ENCODE measurements around the gene DRD3.

The DRD3 gene

GRCh38 chr3:114119776-114120175 lies 59.1 kb downstream of the DRD3 start:
- no peaks in the 10 kb centered on the region for H3K4me1 Mint-ChIP-seq
- no peak for ATAC-seq
- H3K27me3 Mint-ChIP-seq, result no peaks in the 10 kb centered on the region
- no peak overlapping the region for H3K27ac Mint-ChIP-seq
- no peak for DNase-seq
- no peaks in the 10 kb centered on the region for H3K36me3 Mint-ChIP-seq (ENCODE audit: low read depth)
- H3K9me3 Mint-ChIP-seq, result no peaks in the 10 kb centered on the region
- no peak overlapping the region for H3K4me3 Mint-ChIP-seq

DNA sequence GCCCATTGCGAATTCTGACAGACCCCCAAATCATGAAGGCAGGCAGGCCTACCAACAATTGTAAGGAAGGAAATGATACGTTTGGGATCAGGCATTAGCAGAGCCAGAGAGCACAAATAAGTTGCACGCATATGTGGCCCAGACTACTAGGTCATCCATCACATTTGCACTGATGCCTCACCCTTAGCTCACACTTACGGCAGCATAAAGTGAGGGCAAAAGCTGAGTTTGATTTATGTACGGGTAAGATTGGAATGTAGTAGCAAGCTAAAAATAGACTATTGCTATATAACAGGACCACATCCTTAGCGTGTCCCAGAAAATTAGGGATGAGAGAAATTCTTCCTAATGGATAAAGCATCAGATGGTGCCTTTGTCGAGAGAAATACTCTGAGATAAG lies 63.7 kb downstream of the DRD3 start:
- ATAC-seq (no peak), DNase-seq (no peak)
- Mint-ChIP-seq H3K9me3 (no peaks in the 10 kb centered on the region), H3K4me1 (no peaks in the 10 kb centered on the region), H3K36me3 (ENCODE audit: low read depth) (no peaks in the 10 kb centered on the region), H3K27me3 (peaks cover 6% of the 10 kb centered on the region), H3K4me3 (no peak overlapping the region), H3K27ac (no peak overlapping the region)

GRCh38 chr3:114114719-114115118 lies 64.1 kb downstream of the DRD3 start:
- no peak overlapping the region for H3K27ac Mint-ChIP-seq
- DNase-seq (no peak), ATAC-seq (no peak)
- H3K4me1 Mint-ChIP-seq, result no peaks in the 10 kb centered on the region
- no peak overlapping the region for H3K4me3 Mint-ChIP-seq
- no peaks in the 10 kb centered on the region for H3K36me3 Mint-ChIP-seq (ENCODE audit: low read depth)
- H3K27me3 Mint-ChIP-seq, result peaks cover 9% of the 10 kb centered on the region
- H3K9me3 Mint-ChIP-seq, result no peaks in the 10 kb centered on the region

GRCh38 chr3:114112696-114113095 lies 66.2 kb downstream of the DRD3 start:
- DNase-seq (no peak), ATAC-seq (no peak)
- no peaks in the 10 kb centered on the region for H3K36me3 Mint-ChIP-seq (ENCODE audit: low read depth)
- H3K4me3 Mint-ChIP-seq, result no peak overlapping the region
- H3K9me3 Mint-ChIP-seq, result no peaks in the 10 kb centered on the region
- no peak overlapping the region for H3K27ac Mint-ChIP-seq
- H3K4me1 Mint-ChIP-seq, result no peaks in the 10 kb centered on the region
- peaks cover 12% of the 10 kb centered on the region for H3K27me3 Mint-ChIP-seq

DNA sequence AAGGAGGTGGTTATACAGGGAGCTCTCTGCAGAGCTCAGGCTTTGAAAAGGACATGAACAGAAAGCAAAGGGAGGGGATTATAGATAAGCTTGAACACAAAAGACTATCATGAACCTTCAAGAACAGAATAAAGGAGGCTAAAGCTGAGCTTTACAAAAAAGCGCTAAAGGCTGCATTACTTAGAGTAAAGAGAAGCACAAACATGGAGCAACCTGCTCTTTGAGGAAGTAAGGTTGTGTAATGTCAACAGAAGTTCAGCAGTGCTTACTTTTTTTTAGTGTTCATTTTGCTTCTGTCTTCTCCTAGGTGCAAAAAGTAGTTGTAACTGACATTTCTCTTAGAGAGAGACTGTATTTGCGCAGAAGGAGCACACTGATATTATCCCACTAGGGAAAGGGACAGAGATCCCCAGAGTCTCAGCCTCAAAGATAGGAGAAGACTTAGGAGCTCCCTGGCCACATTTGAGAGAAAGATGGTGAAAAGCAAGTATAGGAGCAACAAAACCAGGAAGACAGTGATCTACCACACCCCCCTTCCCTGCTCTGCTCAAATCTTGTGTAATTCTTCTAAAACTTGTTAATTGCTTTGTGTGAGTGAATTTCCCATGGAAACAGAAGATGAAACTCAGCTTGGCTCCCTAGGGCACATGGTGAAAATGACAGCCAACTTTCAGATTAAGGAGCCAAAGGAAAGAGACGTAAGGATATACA lies 67.6 kb downstream of the DRD3 start:
- DNase-seq (no peak), ATAC-seq (no peak)
- Mint-ChIP-seq H3K27me3 (peaks cover 12% of the 10 kb centered on the region), H3K4me1 (no peaks in the 10 kb centered on the region), H3K9me3 (no peaks in the 10 kb centered on the region), H3K4me3 (no peak overlapping the region), H3K36me3 (ENCODE audit: low read depth) (no peaks in the 10 kb centered on the region), H3K27ac (no peak overlapping the region)

DNA sequence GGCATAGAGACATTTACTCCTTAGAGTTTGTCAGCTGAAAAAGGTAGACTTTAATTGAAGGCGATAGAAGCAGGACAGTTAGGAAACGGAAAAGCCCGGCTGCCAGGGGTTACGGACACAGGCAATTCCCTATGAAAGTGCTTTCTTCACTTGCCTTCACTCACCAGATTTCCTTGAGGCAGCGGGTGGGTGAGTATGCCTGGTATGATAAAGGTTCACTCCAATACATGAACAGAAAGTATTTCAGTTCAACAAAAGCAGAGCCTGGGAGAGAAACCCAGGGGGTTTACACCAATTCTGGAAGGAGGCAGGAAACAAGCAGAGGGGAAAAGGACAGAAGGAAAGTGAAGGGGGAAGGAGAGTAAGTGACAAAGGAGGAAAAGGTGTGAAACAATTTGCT lies 68.4 kb downstream of the DRD3 start:
- no peaks in the 10 kb centered on the region for H3K4me1 Mint-ChIP-seq
- H3K27ac Mint-ChIP-seq, result no peak overlapping the region
- H3K4me3 Mint-ChIP-seq, result no peak overlapping the region
- no peak for DNase-seq
- H3K27me3 Mint-ChIP-seq, result peaks cover 12% of the 10 kb centered on the region
- H3K9me3 Mint-ChIP-seq, result no peaks in the 10 kb centered on the region
- no peaks in the 10 kb centered on the region for H3K36me3 Mint-ChIP-seq (ENCODE audit: low read depth)
- ATAC-seq, result no peak

GRCh38 chr3:114108137-114108536 lies 70.7 kb downstream of the DRD3 start:
- no peaks in the 10 kb centered on the region for H3K36me3 Mint-ChIP-seq (ENCODE audit: low read depth)
- H3K4me1 Mint-ChIP-seq, result no peaks in the 10 kb centered on the region
- ATAC-seq (no peak), DNase-seq (no peak)
- H3K27me3 Mint-ChIP-seq, result peaks cover 12% of the 10 kb centered on the region
- H3K9me3 Mint-ChIP-seq, result no peaks in the 10 kb centered on the region
- H3K27ac Mint-ChIP-seq, result no peak overlapping the region
- no peak overlapping the region for H3K4me3 Mint-ChIP-seq

DNA sequence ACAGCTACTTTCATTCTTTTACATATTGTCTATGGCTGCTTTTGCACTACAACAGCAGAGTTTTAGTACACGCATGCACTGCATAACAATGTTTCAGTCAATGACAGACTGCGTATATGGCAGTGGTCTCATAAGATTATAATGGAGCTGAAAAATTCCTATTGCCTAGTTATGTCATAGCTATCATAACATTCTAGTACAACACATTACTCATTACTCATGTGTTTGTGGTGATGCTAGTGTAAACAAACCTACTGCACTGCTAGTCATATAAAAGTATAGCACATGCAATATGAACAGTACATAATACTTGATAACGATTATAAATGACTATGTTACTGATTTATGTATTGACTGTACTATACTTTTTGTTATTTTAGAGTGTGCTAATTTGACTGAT lies 74.4 kb downstream of the DRD3 start:
- H3K4me1 Mint-ChIP-seq, result no peaks in the 10 kb centered on the region
- no peak overlapping the region for H3K27ac Mint-ChIP-seq
- no peaks in the 10 kb centered on the region for H3K9me3 Mint-ChIP-seq
- H3K27me3 Mint-ChIP-seq, result no peaks in the 10 kb centered on the region
- H3K4me3 Mint-ChIP-seq, result no peak overlapping the region
- ATAC-seq, result no peak
- DNase-seq, result no peak
- H3K36me3 Mint-ChIP-seq (ENCODE audit: low read depth), result no peaks in the 10 kb centered on the region

DNA sequence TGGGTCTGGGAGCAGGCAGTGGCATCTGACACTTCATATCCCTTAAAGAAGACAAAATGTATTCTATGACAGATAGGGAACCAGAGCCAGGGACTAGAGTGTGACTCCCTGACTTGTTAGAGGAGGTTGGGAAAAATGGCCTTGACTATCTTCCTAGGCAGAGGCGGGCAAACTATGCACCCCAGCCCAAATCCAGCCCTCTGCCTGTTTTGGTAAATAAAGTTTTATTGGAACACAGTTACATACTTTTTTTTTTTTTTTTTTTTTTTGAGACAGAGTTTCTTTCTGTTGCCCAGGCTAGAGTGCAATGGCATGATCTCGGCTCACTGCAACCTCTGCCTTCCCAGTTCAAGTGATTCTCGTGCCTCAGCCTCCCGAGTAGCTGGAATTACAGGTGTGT lies 75.0 kb downstream of the DRD3 start:
- no peak for ATAC-seq
- H3K27me3 Mint-ChIP-seq, result no peaks in the 10 kb centered on the region
- H3K27ac Mint-ChIP-seq, result no peak overlapping the region
- no peaks in the 10 kb centered on the region for H3K4me1 Mint-ChIP-seq
- H3K36me3 Mint-ChIP-seq (ENCODE audit: low read depth), result no peaks in the 10 kb centered on the region
- DNase-seq, result no peak
- H3K9me3 Mint-ChIP-seq, result no peaks in the 10 kb centered on the region
- H3K4me3 Mint-ChIP-seq, result no peak overlapping the region

DNA sequence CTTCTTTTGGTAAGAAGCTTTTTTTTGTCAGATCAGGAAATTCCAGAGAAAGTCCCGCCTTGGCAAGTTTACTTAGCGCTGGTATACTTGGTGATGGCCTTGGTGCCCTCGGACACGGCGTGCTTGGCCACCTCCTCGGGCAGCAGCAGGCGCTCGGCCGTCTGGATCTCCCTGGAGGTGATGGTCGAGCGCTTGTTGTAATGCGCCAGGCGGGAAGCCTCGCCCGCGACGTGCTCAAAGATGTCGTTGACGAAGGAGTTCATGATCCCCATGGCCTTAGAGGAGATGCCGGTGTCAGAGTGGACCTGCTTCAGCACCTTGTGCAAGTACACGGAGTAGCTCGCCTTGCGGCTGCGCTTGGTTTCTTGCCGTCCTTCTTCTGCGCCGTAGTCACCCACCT lies 75.7 kb downstream of the DRD3 start:
- Mint-ChIP-seq H3K27ac (no peak overlapping the region), H3K27me3 (no peaks in the 10 kb centered on the region)

GRCh38 chr3:114101101-114101500 lies 77.8 kb downstream of the DRD3 start:
- DNase-seq (no peak), ATAC-seq (no peak)
- Mint-ChIP-seq H3K4me3 (no peak overlapping the region), H3K27ac (no peak overlapping the region), H3K27me3 (no peaks in the 10 kb centered on the region), H3K9me3 (no peaks in the 10 kb centered on the region), H3K4me1 (no peaks in the 10 kb centered on the region), H3K36me3 (ENCODE audit: low read depth) (no peaks in the 10 kb centered on the region)

More for the DNA sequence above, 75.7 kb downstream of the DRD3 start:
- H3K4me1 Mint-ChIP-seq, result no peaks in the 10 kb centered on the region
- DNase-seq (no peak), ATAC-seq (no peak)
- no peaks in the 10 kb centered on the region for H3K9me3 Mint-ChIP-seq
- H3K36me3 Mint-ChIP-seq (ENCODE audit: low read depth), result no peaks in the 10 kb centered on the region
- H3K4me3 Mint-ChIP-seq, result no peak overlapping the region

GRCh38 chr3:114095796-114096195 lies 83.1 kb downstream of the DRD3 start:
- Mint-ChIP-seq H3K4me1 (peaks cover 4% of the 10 kb centered on the region), H3K36me3 (ENCODE audit: low read depth) (no peaks in the 10 kb centered on the region), H3K4me3 (no peak overlapping the region), H3K27me3 (no peaks in the 10 kb centered on the region), H3K27ac (no peak overlapping the region), H3K9me3 (peaks cover under 1% of the 10 kb centered on the region)
- ATAC-seq, result no peak
- no peak for DNase-seq

DNA sequence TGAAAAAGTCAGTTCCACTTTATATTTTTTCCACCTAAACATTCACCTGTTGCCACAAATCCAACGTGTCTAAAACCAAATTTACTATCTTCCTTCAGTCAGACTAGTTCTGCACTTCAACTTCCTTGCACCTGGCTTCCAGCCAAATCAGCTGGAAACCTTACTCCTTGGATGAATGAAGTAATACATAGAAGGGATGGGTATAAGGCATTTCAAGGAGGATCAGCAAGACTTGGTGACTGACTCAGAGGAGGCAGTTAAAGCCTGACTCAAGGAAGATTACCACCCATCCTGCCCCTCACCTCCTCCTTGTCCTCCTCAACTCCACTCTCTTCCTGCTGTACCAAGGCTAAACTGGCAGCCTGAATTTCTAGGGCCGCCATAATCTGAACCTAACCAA lies 85.3 kb downstream of the DRD3 start:
- H3K4me3 Mint-ChIP-seq, result no peak overlapping the region
- H3K4me1 Mint-ChIP-seq, result peaks cover 4% of the 10 kb centered on the region
- DNase-seq, result no peak
- no peaks in the 10 kb centered on the region for H3K36me3 Mint-ChIP-seq (ENCODE audit: low read depth)
- H3K27me3 Mint-ChIP-seq, result no peaks in the 10 kb centered on the region
- H3K9me3 Mint-ChIP-seq, result peaks cover 4% of the 10 kb centered on the region
- no peak overlapping the region for H3K27ac Mint-ChIP-seq
- ATAC-seq, result no peak

DNA sequence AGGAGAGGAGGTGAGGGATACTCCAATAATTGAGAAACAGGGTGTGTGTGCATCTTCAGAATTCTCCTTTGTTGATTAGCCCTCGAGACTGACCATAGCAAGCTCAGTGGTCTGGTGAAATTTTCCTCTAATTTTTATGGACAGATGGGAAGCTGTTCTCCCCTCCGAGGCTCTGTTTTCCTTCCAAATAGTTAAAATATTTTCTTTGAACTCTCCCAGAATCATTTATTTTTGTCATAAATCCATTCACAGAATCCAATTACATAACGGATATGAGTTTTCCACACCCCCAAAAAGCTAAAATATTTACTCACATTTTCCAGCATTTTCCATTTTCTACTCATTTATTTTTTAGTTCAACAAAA lies 85.9 kb downstream of the DRD3 start:
- no peaks in the 10 kb centered on the region for H3K27me3 Mint-ChIP-seq
- DNase-seq (no peak), ATAC-seq (no peak)
- H3K27ac Mint-ChIP-seq, result no peak overlapping the region
- H3K36me3 Mint-ChIP-seq (ENCODE audit: low read depth), result peaks cover under 1% of the 10 kb centered on the region
- peaks cover 4% of the 10 kb centered on the region for H3K4me1 Mint-ChIP-seq
- H3K4me3 Mint-ChIP-seq, result no peak overlapping the region
- H3K9me3 Mint-ChIP-seq, result peaks cover 4% of the 10 kb centered on the region

DNA sequence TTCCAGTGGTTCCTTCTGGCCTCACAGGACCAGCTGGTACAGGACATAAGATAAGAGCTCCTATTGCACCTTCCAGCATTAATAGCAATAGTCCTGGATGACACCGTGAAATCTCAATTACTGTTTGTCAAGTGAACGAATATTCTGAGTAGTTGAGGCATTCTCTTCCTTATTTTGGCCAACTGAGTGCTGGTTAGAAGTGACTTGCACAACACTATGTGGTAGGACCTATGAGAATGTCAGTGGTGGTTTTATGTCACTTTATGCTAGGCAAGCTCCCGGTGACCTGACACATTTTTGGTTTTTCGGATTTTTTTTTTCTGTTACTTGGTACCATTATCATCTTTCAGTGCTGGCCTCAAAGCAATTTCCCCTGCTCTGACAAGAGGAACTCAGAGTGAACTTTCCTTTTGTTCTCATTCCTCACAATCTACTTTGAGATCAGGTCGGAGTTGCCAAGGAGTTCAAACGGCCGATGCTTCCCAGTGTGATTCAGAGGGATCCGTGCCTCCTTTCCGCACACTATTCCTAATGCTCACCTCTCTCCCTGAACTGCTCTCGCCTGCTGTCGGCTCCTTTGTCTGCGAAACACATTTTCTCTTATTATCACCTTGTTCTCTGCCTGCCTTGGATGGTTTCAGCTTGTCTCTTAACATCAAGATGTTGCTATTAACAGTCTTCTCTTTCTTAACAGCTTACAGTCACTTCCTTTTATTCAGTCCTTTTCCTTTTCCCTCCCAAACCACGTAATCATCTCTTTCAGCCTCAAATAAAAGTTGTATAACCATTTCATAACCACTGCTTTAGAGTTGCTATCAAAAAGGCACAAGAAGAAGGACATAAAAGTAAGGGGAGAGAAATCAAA lies 86.5 kb downstream of the DRD3 start:
- peaks cover 4% of the 10 kb centered on the region for H3K9me3 Mint-ChIP-seq
- no peak overlapping the region for H3K27ac Mint-ChIP-seq

More for the DNA sequence above, 86.5 kb downstream of the DRD3 start:
- DNase-seq, result no peak
- no peak for ATAC-seq
- no peaks in the 10 kb centered on the region for H3K27me3 Mint-ChIP-seq
- H3K4me1 Mint-ChIP-seq, result peaks cover 4% of the 10 kb centered on the region
- peaks cover 6% of the 10 kb centered on the region for H3K36me3 Mint-ChIP-seq (ENCODE audit: low read depth)
- no peak overlapping the region for H3K4me3 Mint-ChIP-seq
